Cardiac muscle cell (in vitro differentiated cells and primary cell): Measurements from ENCODE around the gene RARG. TPM values are rescaled to one million over a fixed set of nuclear protein-coding genes. Genes with fewer than 3 reads are reported as not detected.
A peak's percentile ranks its signal among the peaks of the same experiment; 100 is the strongest.
"Not testable (repeated sequence)": the region's sequence is repeated elsewhere in the genome, so short reads cannot be mapped to it uniquely, and the experiment has no call there.

Experiments used
- DNase-seq, 2 donors: peaks; one replicate each; pipeline versions ENCODE4 v3.0.0 to v3.0.0-alpha.2; 2010 to 2017; ENCODE audit warnings: low read depth in 1 of 2, low spot score in 1 of 2
- H3K27ac ChIP-seq: fragments of 200-600 bp; sonication (generic); 2 replicates; pipeline ENCODE4 v1.5.1; 2016
- H3K27me3 ChIP-seq: fragments of 200-600 bp; sonication (generic); 2 replicates; pipeline ENCODE4 v1.6.0; 2016; ENCODE audit warnings: control low read depth
- H3K36me3 ChIP-seq: fragments of 200-600 bp; sonication (generic); 2 replicates; pipeline ENCODE4 v1.5.1; 2016; ENCODE audit warnings: control low read depth
- H3K4me1 ChIP-seq: fragments of 200-600 bp; sonication (generic); 2 replicates; pipeline ENCODE4 v1.8.1; 2017; ENCODE audit warnings: low read depth, mild to moderate bottlenecking, mixed run types
- H3K4me3 ChIP-seq: fragments of 200-600 bp; sonication (generic); 2 replicates; pipeline ENCODE4 v1.5.1; 2016; ENCODE audit warnings: mild to moderate bottlenecking
- H3K9me3 ChIP-seq: fragments of 200-600 bp; sonication (generic); 2 replicates; pipeline ENCODE4 v1.5.1; 2017; ENCODE audit warnings: low read depth, mild to moderate bottlenecking, control low read depth
- CTCF ChIP-seq: IDR thresholded peaks from 2 replicates; pipeline ENCODE4 v1.5.1; 2012; ENCODE audit warnings: low read depth, mild to moderate bottlenecking, low read length
- polyA plus RNA-seq: library from polyadenylated mRNA; unstranded; fragments of >200 nt; fragmentation: Nextera tagmentation; extraction: Ambion mirVana; gene quantifications from 2 replicates; pipeline ENCODE4 v1.2.1, GENCODE V29; 2016
- total RNA-seq: library from RNA; depleted of rRNA; stranded (reverse); fragments of >200 nt; gene quantifications from 2 replicates; pipeline ENCODE4 v1.2.3, GENCODE V29; 2016

The RARG gene
- total and polyA plus RNA-seq, 2 experiments from 2014 or later: 13.0 to 30.4 TPM

- peaks cover 54% of the 10 kb centered on the region for H3K36me3 ChIP-seq
Observed at GRCh38 chr12:53182903-53183302, 49.1 kb downstream of the RARG start.

GRCh38 chr12:53181935-53182334, 50.1 kb downstream of the RARG start:
- DNase-seq: no peak
- H3K36me3 ChIP-seq: peaks cover 45% of the 10 kb centered on the region
- H3K9me3 ChIP-seq: no peaks in the 10 kb centered on the region
- no peak for TF ChIP-seq CTCF
- no peaks in the 10 kb centered on the region for H3K27me3 ChIP-seq
- no peak overlapping the region for H3K27ac ChIP-seq
- H3K4me1 ChIP-seq: peaks cover 25% of the 10 kb centered on the region
- peak overlapping the region; percentile 51 for H3K4me3 ChIP-seq

More at GRCh38 chr12:53182903-53183302, 49.1 kb downstream of the RARG start:
- no peak for TF ChIP-seq CTCF
- Histone ChIP-seq H3K4me3 (no peak overlapping the region), H3K9me3 (no peaks in the 10 kb centered on the region), H3K27ac (no peak overlapping the region), H3K27me3 (no peaks in the 10 kb centered on the region), H3K4me1 (peaks cover 25% of the 10 kb centered on the region)
- peak in 1 of 2 donors; percentile 27 for DNase-seq

- Histone ChIP-seq H3K36me3 (peaks cover 38% of the 10 kb centered on the region), H3K4me1 (peaks cover 25% of the 10 kb centered on the region), H3K4me3 (peak overlapping the region; percentile 51), H3K9me3 (no peaks in the 10 kb centered on the region), H3K27ac (peak overlapping the region; percentile 91), H3K27me3 (no peaks in the 10 kb centered on the region)
- DNase-seq: peak; percentile 82 to 90
- TF ChIP-seq CTCF: no peak
Observed at GRCh38 chr12:53180931-53181645, 50.9 kb downstream of the RARG start.

GRCh38 chr12:53180220-53180930, 51.6 kb downstream of the RARG start, which contains the start of the genes CSAD and ZNF740:
TSS of gene CSAD (minus strand) at chr12:53180925. CDS start at chr12:53173470, 7,455 bp downstream.
TSS of gene ZNF740 (plus strand) at chr12:53180722. CDS start at chr12:53181984, 1,262 bp downstream.
- Histone ChIP-seq H3K4me3 (peak within 1 kb of the TSS; percentile 51), H3K4me1 (peaks cover 28% of the 10 kb centered on the region), H3K27ac (peak within 1 kb of the TSS; percentile 91), H3K27me3 (no peaks in the 10 kb centered on the region), H3K9me3 (no peaks in the 10 kb centered on the region), H3K36me3 (peaks cover 32% of the 10 kb centered on the region)
- peak; percentile 99 for DNase-seq
- TF ChIP-seq CTCF: no peak

- Histone ChIP-seq H3K36me3 (peaks cover 27% of the 10 kb centered on the region), H3K9me3 (no peaks in the 10 kb centered on the region), H3K4me1 (peaks cover 35% of the 10 kb centered on the region), H3K27ac (peak overlapping the region; percentile 91), H3K27me3 (no peaks in the 10 kb centered on the region), H3K4me3 (peak overlapping the region; percentile 51)
- DNase-seq: no peak
- no peak for TF ChIP-seq CTCF
Observed at GRCh38 chr12:53179687-53180219, 52.3 kb downstream of the RARG start.

GRCh38 chr12:53178803-53179202, 53.2 kb downstream of the RARG start:
- not testable (repeated sequence) for H3K9me3 ChIP-seq, H3K27me3 ChIP-seq, DNase-seq, H3K4me3 ChIP-seq
- Histone ChIP-seq H3K36me3 (peaks cover 21% of the 10 kb centered on the region), H3K27ac (peak overlapping the region; percentile 91), H3K4me1 (peaks cover 35% of the 10 kb centered on the region)

GRCh38 chr12:53177447-53177846, 54.6 kb downstream of the RARG start:
- not testable (repeated sequence) for H3K36me3 ChIP-seq, DNase-seq, H3K4me3 ChIP-seq, H3K9me3 ChIP-seq, H3K27me3 ChIP-seq, H3K27ac ChIP-seq
- H3K4me1 ChIP-seq: peaks cover 30% of the 10 kb centered on the region
